NCI-H748 (cell line): Measurements from ENCODE around the gene E2F1.
A peak's percentile ranks its signal among the peaks of the same experiment; 100 is the strongest.
"Not testable (repeated sequence)": the region's sequence is repeated elsewhere in the genome, so short reads cannot be mapped to it uniquely, and the experiment has no call there.

Experiments
- DNase-seq: peaks from one replicate; lab custom pipeline; 2025; ENCODE audit not compliant: unreplicated experiment; lab: John Stamatoyannopoulos, UW

E2F1 gene

GRCh38 chr20:33659341-33660034 is 26.7 kb downstream of the E2F1 start:
- DNase-seq: no peak

- no peak for DNase-seq
These were observed 27.3 kb downstream of the E2F1 start for GRCh38 chr20:33658929-33659328.

DNA sequence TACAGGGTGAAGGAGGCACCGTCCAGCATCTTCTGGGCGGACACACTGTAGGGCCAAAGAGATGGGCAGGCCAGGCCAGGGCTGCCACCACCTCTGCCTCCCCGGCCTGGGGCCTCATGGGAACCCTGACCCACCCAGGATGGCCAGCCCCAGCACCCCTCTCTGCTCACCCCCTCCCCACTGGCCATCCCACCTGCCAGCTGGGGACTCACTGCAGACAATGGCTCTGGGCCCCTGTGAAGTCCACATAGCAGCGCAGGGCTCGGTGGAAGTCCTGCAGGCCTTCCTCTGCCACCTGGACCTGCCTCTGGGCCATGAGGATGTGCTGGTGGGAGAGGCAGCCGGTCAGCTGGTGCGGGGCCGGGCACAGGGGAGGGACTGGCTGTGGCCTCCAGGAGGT is 27.7 kb downstream of the E2F1 start:
- no peak for DNase-seq

GRCh38 chr20:33657704-33658095 is 28.5 kb downstream of the E2F1 start:
- no peak for DNase-seq

DNA sequence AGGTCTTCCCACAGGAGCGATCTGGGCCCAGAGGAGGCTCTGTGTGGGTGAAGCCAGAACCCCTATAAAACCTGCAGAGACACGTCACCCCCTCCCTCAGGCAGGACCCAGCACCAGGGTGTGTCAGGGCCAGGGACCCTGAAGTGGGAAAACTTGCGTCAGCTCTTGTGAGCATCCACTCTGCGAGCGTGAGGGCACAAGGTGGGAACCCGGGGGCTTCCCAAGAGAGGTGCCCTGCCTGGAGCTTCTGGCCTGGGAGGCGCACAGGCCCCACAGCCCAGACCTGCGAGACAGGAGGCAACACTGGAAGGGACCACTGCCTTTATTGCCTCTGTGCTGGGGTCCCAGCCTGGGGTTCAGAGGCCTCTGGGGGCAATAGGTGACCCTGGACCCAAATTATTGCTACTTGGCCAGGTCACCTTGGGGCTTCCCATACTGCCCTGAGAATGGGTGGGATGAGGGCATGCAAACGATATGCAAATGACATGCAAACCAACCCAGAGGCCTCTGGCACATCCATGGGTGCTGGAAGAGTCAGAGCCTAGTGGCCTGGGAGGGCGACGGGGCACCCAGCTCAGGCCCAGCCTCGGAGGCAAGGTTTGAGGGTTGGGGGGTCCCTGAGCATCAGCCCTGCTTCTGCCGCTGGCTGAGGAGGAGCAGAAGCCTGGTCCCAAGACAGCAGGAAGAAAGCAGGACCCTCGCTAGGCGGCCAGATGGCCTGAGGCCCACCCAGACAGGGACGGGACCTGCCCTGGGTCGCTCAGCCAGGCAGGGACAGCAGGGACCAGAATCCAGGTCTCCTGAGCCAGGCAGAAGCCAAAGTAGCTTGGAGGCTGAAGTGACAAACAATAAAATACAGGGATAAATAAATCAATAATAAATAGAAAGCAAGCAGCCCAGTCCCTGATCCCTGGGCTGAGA is 29.1 kb downstream of the E2F1 start:
- no peak for DNase-seq

DNA sequence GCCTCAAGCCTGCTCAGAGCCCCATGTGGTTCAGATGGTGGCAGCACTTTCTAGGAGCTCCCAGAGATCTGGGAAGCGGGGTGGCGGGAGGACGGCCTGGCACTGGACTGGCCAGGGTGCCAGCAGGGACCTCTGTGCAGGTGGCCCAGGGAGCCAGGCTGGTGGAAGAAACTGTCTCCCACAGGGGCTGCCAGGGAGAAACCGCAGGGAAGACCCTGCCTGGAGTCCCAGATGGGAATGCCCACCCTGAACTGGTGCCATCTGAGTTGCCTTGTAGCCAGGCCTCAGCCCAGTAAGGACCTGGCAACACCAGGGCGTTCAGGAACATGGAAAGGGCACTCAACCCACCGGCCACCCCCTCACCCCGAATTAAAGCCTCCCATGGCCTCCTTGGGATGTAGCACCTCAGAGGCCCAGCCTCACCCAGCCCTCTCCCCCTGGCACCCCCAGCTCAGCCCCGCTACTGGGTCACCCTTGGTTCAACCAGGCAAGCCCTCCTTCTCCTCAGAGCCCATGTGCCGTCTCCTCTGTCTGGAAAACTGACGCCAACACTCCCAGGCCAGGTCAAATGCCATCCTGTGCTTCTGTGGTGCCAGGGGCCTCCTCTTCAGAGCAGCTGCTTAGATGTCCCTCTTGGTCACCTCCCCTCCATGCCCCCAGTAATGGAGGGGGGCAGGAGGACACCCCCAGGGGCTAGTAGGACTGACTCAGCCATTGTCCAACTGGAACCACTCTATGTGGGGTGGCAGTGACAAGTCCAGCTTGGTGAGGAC is 30.0 kb downstream of the E2F1 start:
- DNase-seq: no peak

DNA sequence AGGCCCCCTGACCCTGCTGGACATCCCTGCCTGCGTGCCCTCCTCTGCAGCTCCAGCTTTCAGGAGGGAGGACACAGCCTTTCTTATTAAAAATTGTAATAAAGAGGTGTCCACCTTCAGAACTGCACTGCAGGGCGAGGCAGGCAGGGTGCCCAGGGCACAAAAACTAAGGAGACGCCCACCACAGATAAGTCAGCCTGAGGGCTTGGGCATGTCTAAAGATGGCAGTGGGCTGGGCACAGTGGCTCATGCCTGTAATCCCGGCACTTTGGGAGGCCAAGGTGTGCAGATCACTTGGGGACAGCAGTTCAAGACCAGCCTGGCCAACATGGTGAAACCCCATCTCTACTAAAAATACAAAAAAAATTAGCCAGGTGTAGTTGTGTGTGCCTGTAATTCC is 31.0 kb downstream of the E2F1 start:
- DNase-seq: no peak

DNA sequence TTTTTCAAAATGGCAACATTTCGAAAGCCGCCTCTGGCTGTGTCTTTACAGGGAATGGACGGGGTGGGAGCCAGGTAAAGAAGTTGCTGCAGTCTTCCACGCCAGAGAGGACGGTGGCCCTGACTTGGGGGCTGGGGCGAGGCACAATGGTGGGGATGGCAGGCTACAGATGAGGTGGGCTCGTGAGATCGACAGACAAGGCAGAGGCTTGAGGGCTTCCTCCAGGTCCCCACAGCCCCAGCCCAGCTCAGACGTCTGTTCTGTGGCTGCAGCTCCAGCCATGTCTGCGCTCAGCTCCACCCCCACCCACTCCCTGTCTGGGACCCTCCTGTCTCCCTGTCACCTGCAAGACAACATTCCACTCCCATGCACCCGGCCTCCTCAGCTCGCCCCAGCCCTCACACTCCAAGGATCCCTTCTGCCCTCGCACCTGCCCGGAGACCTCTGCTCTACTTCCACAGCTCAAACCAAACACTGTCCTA is 31.5 kb downstream of the E2F1 start:
- DNase-seq: peak; percentile 41

DNA sequence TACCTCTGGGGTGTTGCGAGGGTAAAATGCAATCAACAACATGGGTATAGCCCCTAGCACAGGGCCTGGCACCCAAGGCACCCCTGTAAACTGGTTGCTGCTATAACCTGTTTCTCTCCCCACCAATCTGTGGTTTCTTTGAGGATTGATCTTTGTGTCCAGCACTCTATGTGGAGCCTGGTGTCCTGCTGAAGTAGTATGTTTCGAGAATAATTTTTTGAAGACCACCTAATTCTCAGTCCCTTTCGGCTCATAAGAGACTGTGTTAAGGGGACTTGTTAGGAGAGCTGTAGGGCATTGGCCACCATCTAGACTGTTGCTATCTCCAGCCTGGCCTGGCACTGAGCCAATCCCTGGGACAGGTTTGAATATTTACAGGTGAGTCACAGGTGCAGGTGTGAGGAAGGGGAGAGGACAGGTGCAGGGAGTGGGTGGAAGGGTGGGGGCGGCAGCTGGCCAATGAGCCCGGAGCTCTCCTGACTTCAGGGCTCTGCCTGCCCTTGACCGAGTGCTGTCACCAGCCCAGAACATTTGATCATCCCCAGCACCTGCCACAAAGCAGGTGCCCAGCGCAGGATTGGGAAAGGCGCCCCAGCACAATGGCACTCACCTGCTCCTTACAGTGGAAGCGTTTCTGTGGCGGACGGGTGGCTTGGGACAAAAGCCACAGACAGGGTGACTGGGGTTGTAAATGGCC is 32.1 kb downstream of the E2F1 start:
- peak; percentile 99 for DNase-seq

- peak; percentile 83 for DNase-seq
These were observed 32.8 kb downstream of the E2F1 start for GRCh38 chr20:33653218-33653899.

DNA sequence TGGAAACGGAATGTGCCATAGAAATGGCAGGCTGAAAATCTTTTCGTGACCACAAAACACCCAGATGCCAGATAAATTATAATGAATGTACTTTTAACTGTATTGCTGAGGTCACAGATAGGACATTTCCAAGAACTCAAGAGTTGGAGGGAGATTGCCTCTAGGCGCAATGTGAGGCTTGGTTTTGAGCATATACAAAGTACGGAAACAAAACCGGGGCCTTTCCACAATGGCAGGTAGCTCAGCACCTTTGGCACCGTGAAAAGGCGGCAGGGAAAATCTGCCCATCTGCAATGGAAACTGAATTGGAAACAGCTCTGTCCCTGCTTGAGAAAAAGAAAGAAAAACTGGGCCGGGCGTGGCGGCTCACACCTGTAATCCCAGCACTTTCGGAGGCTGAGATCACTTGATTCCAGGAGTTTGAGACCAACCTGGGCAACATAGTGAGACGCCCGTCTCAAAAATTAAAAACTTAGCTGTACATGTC is 34.6 kb downstream of the E2F1 start:
- DNase-seq: no peak

- DNase-seq: peak; percentile 55
These were observed 35.2 kb downstream of the E2F1 start for GRCh38 chr20:33650753-33651561.

DNA sequence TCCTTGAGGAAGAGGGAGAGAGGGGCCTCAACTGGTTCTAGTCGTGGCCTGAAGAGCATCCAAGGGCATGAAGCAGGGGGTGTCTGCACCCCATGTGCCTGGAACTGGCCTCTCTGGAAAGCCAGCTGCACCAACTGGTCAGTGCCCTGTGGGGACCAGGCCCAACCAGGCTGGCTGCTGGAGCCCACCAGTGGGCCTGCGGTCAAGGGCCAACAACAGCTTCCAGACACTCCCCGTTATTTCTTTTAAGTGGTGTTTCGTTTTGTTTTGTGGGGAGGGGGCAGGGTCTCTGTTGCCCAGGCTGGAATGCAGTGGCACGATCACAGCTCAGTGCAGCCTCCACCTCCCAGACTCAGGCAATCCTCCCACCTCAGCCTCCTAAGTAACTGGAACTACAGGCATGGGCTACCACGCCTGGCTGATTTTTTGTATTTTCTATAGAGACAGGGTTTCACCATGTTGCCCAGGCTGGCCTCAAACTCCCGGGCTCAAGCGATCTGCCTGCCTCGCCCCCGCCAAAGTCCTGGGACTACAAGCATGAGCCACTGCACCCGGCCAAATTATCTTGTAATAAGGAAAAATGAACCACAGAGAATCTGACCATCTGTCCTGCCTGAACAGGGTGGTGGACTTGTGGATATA is 36.0 kb downstream of the E2F1 start:
- DNase-seq: no peak

GRCh38 chr20:33649201-33649681 is 36.9 kb downstream of the E2F1 start:
- DNase-seq: peak; percentile 28

DNA sequence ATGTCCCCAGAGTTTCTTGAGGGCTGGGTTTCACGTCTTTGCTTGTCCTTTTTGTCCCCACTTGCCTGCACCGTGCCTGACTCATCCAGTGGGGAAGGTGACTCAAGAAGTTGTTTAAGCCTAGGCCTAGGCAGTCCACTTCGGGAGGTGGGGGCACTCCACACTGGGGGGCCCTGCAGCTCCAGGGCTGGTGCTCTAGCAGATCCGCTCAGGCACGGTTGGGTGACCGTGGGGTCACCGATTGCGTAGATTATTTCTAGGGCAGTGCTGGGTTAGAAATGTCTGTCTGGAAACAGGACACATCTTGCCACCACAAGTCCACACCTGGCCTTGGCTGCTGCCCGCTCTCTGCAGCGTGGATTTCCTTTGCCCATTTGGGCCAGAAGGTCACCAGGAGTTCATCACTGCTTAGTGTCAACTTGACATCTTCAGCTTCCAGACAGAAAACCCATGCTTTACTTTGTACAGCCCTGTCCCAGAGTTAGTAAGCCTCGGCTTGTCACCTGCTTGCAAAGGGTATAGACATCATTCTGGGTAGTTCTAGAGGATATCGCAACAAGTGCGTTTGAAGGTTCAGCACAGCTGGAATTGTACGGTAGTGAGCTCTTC is 37.7 kb downstream of the E2F1 start:
- no peak for DNase-seq

DNA sequence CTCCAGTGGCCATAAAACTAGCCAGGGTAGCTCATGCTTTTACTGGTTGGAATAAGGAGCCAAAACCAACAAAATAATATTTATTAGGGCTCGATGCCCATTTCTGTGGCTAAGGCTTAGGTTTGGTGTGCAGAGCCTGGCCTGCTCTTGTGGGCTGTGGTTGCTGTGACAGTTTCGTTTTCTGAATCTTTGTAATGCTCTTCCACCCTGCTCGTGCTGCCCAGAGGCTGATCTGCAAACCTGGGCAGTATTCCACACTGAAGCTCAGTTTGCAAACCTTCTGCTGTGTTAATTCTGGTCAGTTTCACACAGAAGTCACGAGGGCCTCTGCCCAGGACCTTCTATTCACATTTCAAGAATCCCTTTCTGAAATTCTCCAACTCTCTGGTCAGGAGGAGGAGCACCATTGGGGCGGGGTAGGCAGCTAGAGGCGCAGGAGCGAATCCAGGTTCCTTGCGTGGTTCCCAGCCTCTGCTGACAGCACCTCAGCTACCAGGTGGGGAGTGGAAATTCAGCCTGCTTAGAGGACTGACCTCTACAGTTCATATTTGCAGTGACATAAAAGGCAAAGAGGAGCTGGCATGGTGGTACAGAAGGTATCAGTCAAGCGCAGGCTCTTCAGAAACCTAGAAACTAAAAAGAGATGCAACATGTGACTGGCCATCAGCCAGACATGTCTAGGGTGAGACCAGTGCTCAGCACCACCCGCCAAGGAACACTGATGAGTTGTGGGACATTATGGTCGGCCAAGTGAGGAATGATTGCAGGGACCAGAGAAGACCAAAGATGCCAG is 38.4 kb downstream of the E2F1 start:
- DNase-seq: no peak

DNA sequence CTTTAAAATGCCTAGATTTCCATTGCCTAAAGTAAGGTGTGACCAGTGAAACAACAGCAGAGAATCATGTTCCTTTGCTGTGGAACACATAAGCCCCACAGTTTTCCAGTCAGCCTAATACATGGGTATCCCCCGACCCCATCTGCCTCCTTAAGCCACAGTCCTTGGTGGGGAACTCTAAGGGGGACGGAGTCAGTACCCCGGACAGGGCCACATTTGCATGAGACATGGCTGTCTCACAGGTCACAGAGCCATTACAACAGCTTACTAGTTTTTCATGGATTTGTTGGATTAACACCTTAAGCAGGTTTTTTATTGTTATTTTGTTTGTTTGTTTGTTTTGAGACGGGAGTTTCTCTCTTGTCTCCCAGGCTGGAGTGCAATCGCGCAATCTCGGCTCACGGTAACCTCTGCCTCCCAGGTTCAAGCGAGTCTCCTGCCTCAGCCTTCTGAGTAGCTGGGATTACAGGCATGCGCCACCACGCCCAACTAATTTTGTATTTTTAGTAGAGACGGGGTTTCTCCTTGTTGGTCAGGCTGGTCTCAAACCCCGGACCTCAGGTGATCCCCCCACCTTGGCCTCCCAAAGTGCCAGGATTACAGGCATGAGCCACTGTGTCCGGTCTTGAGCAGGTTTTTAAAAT is 39.1 kb downstream of the E2F1 start:
- DNase-seq: not testable (repeated sequence)
